Ishikawa (cell line): ENCODE data around the gene MYOT.

Experiments
- CEBPB ChIP-seq: IDR thresholded peaks from 2 replicates; pipeline ENCODE4 v1.6.1; 2012
- CREB1 ChIP-seq: IDR thresholded peaks from 2 replicates; pipeline ENCODE4 v1.6.1; 2012; ENCODE audit warnings: low read depth
- EP300 ChIP-seq: IDR thresholded peaks from 2 replicates; pipeline ENCODE4 v1.6.1; 2012; ENCODE audit warnings: borderline replicate concordance
- REST ChIP-seq: IDR thresholded peaks from 2 replicates; pipeline ENCODE4 v1.6.1; 2012; ENCODE audit warnings: low read depth, mild to moderate bottlenecking
- TAF1 ChIP-seq: IDR thresholded peaks from 2 replicates; pipeline ENCODE4 v1.6.1; 2012; ENCODE audit warnings: low read depth, mild to moderate bottlenecking
- USF1 ChIP-seq: IDR thresholded peaks from 2 replicates; pipeline ENCODE4 v1.6.1; 2012

DNA sequence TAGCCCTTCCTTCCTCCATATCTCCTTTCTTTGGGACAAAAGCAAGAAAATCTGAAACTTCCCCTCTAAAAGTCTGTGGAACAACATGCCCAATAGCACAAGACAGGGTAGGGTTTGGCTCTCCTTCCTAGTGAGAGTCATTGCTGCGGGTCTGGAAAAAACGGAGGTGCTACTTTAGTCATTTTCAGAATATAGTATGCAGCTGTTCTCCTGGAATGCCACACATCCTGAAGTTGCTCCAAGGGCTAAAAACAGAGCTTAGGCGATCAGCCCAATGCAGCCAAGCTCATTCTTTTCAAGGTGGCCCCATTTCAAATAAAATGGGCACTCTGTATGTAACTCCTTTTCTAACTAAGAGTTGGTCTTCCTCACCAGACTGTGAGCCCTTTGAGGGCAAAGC is 39.5 kb upstream of the MYOT start:
- TF ChIP-seq TAF1, result no peak
- TF ChIP-seq REST, result no peak
- no peak for TF ChIP-seq EP300
- TF ChIP-seq CREB1, result no peak
- TF ChIP-seq USF1, result no peak
- TF ChIP-seq CEBPB, result no peak
